ENCODE measurements around the gene AMOTL2.

DNA sequence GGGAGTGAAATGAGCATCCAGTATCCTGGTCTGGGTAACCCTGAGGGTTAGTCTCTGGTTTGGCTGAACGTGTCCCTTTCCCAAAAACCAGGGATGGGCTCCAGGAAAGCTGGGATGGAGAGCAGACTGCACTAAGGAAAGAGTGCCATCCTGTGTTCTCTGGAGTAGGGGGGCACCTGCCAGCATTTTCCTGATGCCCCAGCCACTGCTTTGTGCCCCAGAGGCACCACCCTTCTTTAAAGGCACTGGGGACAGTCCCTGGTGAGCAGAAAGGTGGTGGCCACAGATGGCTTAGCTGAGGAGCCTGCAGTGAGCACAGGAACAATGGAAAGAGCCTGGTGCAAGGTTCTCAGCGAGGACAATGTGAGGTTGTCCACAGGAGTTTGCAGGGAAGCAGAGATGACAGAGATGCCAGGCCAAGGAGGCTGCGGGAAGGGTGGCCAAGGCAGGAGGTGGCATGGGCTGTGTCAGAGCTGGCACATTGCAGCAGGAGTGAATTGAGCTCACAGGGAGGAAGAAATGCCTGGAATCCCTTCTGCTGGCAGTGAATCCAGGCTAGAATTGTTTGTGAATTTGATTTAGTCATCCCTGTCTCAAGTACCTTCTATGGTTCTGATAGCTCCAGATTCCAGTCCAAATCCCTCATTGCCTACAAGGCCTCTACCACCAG, 39.9 kb downstream of the AMOTL2 start:
- TF ChIP-seq CTCF (IDR thresholded peaks at IDR 0.05; ENCODE audit: poor library complexity) (no peak), EZH2 (IDR thresholded peaks at IDR 0.05; ENCODE audit: borderline replicate concordance) (no peak), EZH2phosphoT487 (IDR thresholded peaks at IDR 0.05; ENCODE audit: low read depth, severe bottlenecking, unreplicated experiment) (no peak)

Data from hepatocyte (in vitro differentiated cells).